OCI-LY3 (cell line): ENCODE results near the gene ZNF653.

Experiments
- H2AFZ ChIP-seq: fragments of 200-600, 300-600 bp; shearing (Covaris generic); 2 replicates; pipeline ENCODE4 v1.6.0; 2014; ENCODE audit warnings: antibody characterized with exemption, low read depth, low read length
- H3K27ac ChIP-seq: fragments of 200-600, 300-600 bp; sonication (generic); 2 replicates; pipeline ENCODE4 v1.5.1; 2014; ENCODE audit warnings: mild to moderate bottlenecking, low read length, moderate library complexity, mixed read lengths
- H3K27me3 ChIP-seq: fragments of 200-600, 300-600 bp; sonication (generic); 2 replicates; pipeline ENCODE4 v1.6.1; 2014; ENCODE audit warnings: low read depth, low read length, mixed read lengths
- H3K36me3 ChIP-seq: fragments of 200-600, 300-600 bp; sonication (generic); replicated peaks from 2 replicates; pipeline ENCODE3; 2014; ENCODE audit warnings: low read depth, low read length, mixed read lengths
- H3K4me1 ChIP-seq: fragments of 300-600, 200-600 bp; sonication (generic); 2 replicates; pipeline ENCODE4 v1.6.1; 2014; ENCODE audit warnings: low read length, mixed read lengths
- H3K4me2 ChIP-seq: fragments of 200-600, 300-600 bp; sonication (generic); 2 replicates; pipeline ENCODE4 v1.6.1; 2014; ENCODE audit warnings: low read length, mixed read lengths
- H3K4me3 ChIP-seq: fragments of 300-600, 200-600 bp; sonication (generic); 2 replicates; pipeline ENCODE4 v1.5.1; 2014; ENCODE audit warnings: antibody characterized with exemption, mild to moderate bottlenecking, low read length, moderate library complexity
- H3K79me2 ChIP-seq: fragments of 300-600, 200-600 bp; shearing (Covaris generic); 2 replicates; pipeline ENCODE4 v1.6.1; 2014; ENCODE audit warnings: mild to moderate bottlenecking, low read length, mixed read lengths
- H3K9ac ChIP-seq: fragments of 300-600, 200-600 bp; shearing (Covaris generic); 2 replicates; pipeline ENCODE4 v1.6.0; 2014; ENCODE audit warnings: mild to moderate bottlenecking, low read length, moderate library complexity
- H3K9me3 ChIP-seq: fragments of 200-600, 300-600 bp; shearing (Covaris generic); 2 replicates; pipeline ENCODE4 v1.6.1; 2014; ENCODE audit warnings: low read length, mixed read lengths; ENCODE audit not compliant: insufficient read depth
- H4K20me1 ChIP-seq: fragments of 200-600, 300-600 bp; sonication (generic); 2 replicates; pipeline ENCODE4 v1.6.1; 2016; ENCODE audit warnings: low read length, mixed read lengths; ENCODE audit not compliant: insufficient read depth
- CTCF ChIP-seq: fragments of 200-600, 300-600 bp; sonication (generic); IDR thresholded peaks from 2 replicates; pipeline ENCODE4 v1.5.1; 2014; ENCODE audit warnings: antibody characterized with exemption, low read length, low read depth
- EZH2phosphoT487 ChIP-seq: fragments of 200-600 bp; shearing (Covaris generic); IDR thresholded peaks from 2 replicates; pipeline ENCODE4 v1.6.1; 2018; ENCODE audit warnings: antibody characterized with exemption, mixed run types, low read depth

Gene ZNF653

GRCh38 chr19:11507370-11508078, 1.9 kb upstream of the ZNF653 start:
- no peaks in the 10 kb centered on the region for H4K20me1 ChIP-seq
- peaks cover 4% of the 10 kb centered on the region for H3K36me3 ChIP-seq
- no peak overlapping the region for H3K4me3 ChIP-seq
- H3K9me3 ChIP-seq: no peaks in the 10 kb centered on the region
- H3K27ac ChIP-seq: no peak overlapping the region
- no peak overlapping the region for H2AFZ ChIP-seq
- H3K9ac ChIP-seq: no peak overlapping the region
- H3K4me2 ChIP-seq: no peak overlapping the region
- H3K27me3 ChIP-seq: no peaks in the 10 kb centered on the region
- H3K4me1 ChIP-seq: peaks cover 17% of the 10 kb centered on the region
- TF ChIP-seq CTCF: no peak
- TF ChIP-seq EZH2phosphoT487: no peak
- H3K79me2 ChIP-seq: peaks cover 9% of the 10 kb centered on the region; the same call in 1 of the 2 replicates

- no peak overlapping the region for H2AFZ ChIP-seq
- H3K4me1 ChIP-seq: peaks cover 17% of the 10 kb centered on the region
- peaks cover 9% of the 10 kb centered on the region; the same call in 1 of the 2 replicates for H3K79me2 ChIP-seq
- no peaks in the 10 kb centered on the region for H3K9me3 ChIP-seq
- H3K4me2 ChIP-seq: peak overlapping the region; percentile 88
- H3K36me3 ChIP-seq: peaks cover 4% of the 10 kb centered on the region
- H3K27ac ChIP-seq: no peak overlapping the region
- H4K20me1 ChIP-seq: no peaks in the 10 kb centered on the region
- H3K4me3 ChIP-seq: peak overlapping the region; percentile 79
- no peaks in the 10 kb centered on the region for H3K27me3 ChIP-seq
- TF ChIP-seq EZH2phosphoT487 (no peak), CTCF (no peak)
- 0 out of 2 replicates have a peak overlapping the region, but pooled peaks have one; percentile 57 for H3K9ac ChIP-seq
Observed at GRCh38 chr19:11506967-11507366, 1.3 kb upstream of the ZNF653 start.

GRCh38 chr19:11506101-11506555, 489 bp upstream of the ZNF653 start:
- H2AFZ ChIP-seq: peak overlapping the region; percentile 4; the same call in 1 of the 2 replicates
- H3K79me2 ChIP-seq: peaks cover 9% of the 10 kb centered on the region; the same call in 1 of the 2 replicates
- H4K20me1 ChIP-seq: no peaks in the 10 kb centered on the region
- peak overlapping the region; percentile 57 for H3K9ac ChIP-seq
- no peaks in the 10 kb centered on the region for H3K9me3 ChIP-seq
- H3K36me3 ChIP-seq: peaks cover under 1% of the 10 kb centered on the region
- H3K4me2 ChIP-seq: peak overlapping the region; percentile 88
- no peaks in the 10 kb centered on the region for H3K27me3 ChIP-seq
- TF ChIP-seq CTCF: no peak
- no peak for TF ChIP-seq EZH2phosphoT487
- peak overlapping the region; percentile 79 for H3K4me3 ChIP-seq
- peak overlapping the region; percentile 44 for H3K27ac ChIP-seq
- H3K4me1 ChIP-seq: peaks cover 17% of the 10 kb centered on the region

GRCh38 chr19:11505032-11505503, 571 bp downstream of the ZNF653 start:
- peak overlapping the region; percentile 79 for H3K9ac ChIP-seq
- H3K27ac ChIP-seq: peak overlapping the region; percentile 62
- peak overlapping the region; percentile 62; the same call in 1 of the 2 replicates for H2AFZ ChIP-seq

More at GRCh38 chr19:11505032-11505503, 571 bp downstream of the ZNF653 start:
- Histone ChIP-seq H3K4me1 (peaks cover 17% of the 10 kb centered on the region), H3K27me3 (no peaks in the 10 kb centered on the region), H3K4me2 (peak overlapping the region; percentile 88), H3K9me3 (no peaks in the 10 kb centered on the region), H3K4me3 (peak overlapping the region; percentile 79), H3K36me3 (no peaks in the 10 kb centered on the region), H3K79me2 (peaks cover 9% of the 10 kb centered on the region; the same call in 1 of the 2 replicates), H4K20me1 (no peaks in the 10 kb centered on the region)
- no peak for TF ChIP-seq CTCF
- TF ChIP-seq EZH2phosphoT487: no peak
